ENCODE data around the gene IMMP2L. TPM values are rescaled to one million over a fixed set of nuclear protein-coding genes. Genes with fewer than 3 reads are reported as not detected.

The IMMP2L gene
- polyA plus RNA-seq, 1 donor: 21.0 TPM

GRCh38 chr7:110762546-110763225, 799.6 kb downstream of the IMMP2L start:
- peak; percentile 26 to 35 for DNase-seq
- Histone ChIP-seq H3K4me3 (ENCODE audit: low read length) (no peak overlapping the region), H3K9me3 (ENCODE audit: control insufficient read depth, low read depth, low read length) (no peaks in the 10 kb centered on the region), H3K4me1 (ENCODE audit: control insufficient read depth, insufficient read depth, low read length) (no peaks in the 10 kb centered on the region), H3K27ac (ENCODE audit: low read length) (no peak overlapping the region), H3K36me3 (ENCODE audit: control insufficient read depth, insufficient read depth, low read length) (no peaks in the 10 kb centered on the region), H3K27me3 (ENCODE audit: control insufficient read depth, insufficient read depth, low read length) (no peaks in the 10 kb centered on the region)
- whole genome bisulfite sequencing (ENCODE audit: insufficient coverage, low lambda C conversion rate): 73% methylated on average over 2 of the region's 2 CpGs

GRCh38 chr7:110760341-110760740, 802.0 kb downstream of the IMMP2L start:
- no peak for DNase-seq
- Histone ChIP-seq H3K27me3 (ENCODE audit: control insufficient read depth, insufficient read depth, low read length) (no peaks in the 10 kb centered on the region), H3K9me3 (ENCODE audit: control insufficient read depth, low read depth, low read length) (no peaks in the 10 kb centered on the region), H3K4me1 (ENCODE audit: control insufficient read depth, insufficient read depth, low read length) (no peaks in the 10 kb centered on the region), H3K27ac (ENCODE audit: low read length) (no peak overlapping the region), H3K4me3 (ENCODE audit: low read length) (no peak overlapping the region), H3K36me3 (ENCODE audit: control insufficient read depth, insufficient read depth, low read length) (no peaks in the 10 kb centered on the region)
- 92% methylated on average over 2 of the region's 2 CpGs for WGBS (ENCODE audit: insufficient coverage, low lambda C conversion rate)

GRCh38 chr7:110759069-110759468, 803.2 kb downstream of the IMMP2L start:
- H3K4me3 ChIP-seq (ENCODE audit: low read length): no peak overlapping the region
- no peaks in the 10 kb centered on the region for H3K27me3 ChIP-seq (ENCODE audit: control insufficient read depth, insufficient read depth, low read length)
- no peaks in the 10 kb centered on the region for H3K36me3 ChIP-seq (ENCODE audit: control insufficient read depth, insufficient read depth, low read length)
- H3K27ac ChIP-seq (ENCODE audit: low read length): no peak overlapping the region
- WGBS (ENCODE audit: insufficient coverage, low lambda C conversion rate): 69% methylated on average over 3 of the region's 4 CpGs
- no peaks in the 10 kb centered on the region for H3K4me1 ChIP-seq (ENCODE audit: control insufficient read depth, insufficient read depth, low read length)
- H3K9me3 ChIP-seq (ENCODE audit: control insufficient read depth, low read depth, low read length): no peaks in the 10 kb centered on the region
- no peak for DNase-seq

- H3K4me1 ChIP-seq (ENCODE audit: control insufficient read depth, insufficient read depth, low read length): no peaks in the 10 kb centered on the region
- WGBS (ENCODE audit: insufficient coverage, low lambda C conversion rate): 91% methylated on average over 4 of the region's 4 CpGs
- no peaks in the 10 kb centered on the region for H3K27me3 ChIP-seq (ENCODE audit: control insufficient read depth, insufficient read depth, low read length)
- DNase-seq: no peak
- no peak overlapping the region for H3K4me3 ChIP-seq (ENCODE audit: low read length)
- no peaks in the 10 kb centered on the region for H3K36me3 ChIP-seq (ENCODE audit: control insufficient read depth, insufficient read depth, low read length)
- no peaks in the 10 kb centered on the region for H3K9me3 ChIP-seq (ENCODE audit: control insufficient read depth, low read depth, low read length)
- H3K27ac ChIP-seq (ENCODE audit: low read length): no peak overlapping the region
Observed at GRCh38 chr7:110754649-110755048, 807.6 kb downstream of the IMMP2L start.

DNA sequence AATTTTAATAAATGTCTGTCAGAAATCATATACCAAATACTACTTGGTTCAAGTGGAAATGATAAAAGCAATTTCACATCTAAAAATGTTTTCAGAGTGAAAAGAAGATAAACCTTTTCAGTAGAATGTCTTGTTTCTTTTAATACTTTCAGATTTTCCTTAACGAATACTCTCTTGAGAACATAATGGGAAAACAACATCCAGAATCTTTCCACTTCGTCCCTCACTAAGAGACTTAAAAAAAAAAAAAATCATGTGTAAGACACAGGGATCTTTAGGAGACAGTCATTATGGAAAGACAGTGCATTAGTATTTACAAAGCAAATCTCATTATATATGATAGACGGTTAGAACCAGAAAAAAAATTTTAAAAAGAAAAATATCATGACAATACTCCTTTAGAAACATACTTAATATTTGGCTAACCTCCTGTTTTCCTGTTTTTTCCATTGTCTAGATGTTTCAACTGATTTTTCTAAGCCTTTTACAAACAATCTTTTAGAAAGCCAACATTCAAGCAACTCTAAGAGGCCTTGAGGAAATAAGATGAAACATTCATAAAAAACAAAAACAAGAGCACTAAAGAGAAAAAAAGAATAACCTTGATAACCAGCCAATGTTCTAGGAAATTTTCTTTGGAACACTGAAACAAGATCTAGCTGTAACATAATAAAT, 811.2 kb downstream of the IMMP2L start:
- DNase-seq: no peak
- 63% methylated on average over 2 of the region's 3 CpGs for WGBS (ENCODE audit: insufficient coverage, low lambda C conversion rate)
- H3K4me3 ChIP-seq (ENCODE audit: low read length): no peak overlapping the region
- no peaks in the 10 kb centered on the region for H3K4me1 ChIP-seq (ENCODE audit: control insufficient read depth, insufficient read depth, low read length)
- no peaks in the 10 kb centered on the region for H3K9me3 ChIP-seq (ENCODE audit: control insufficient read depth, low read depth, low read length)
- H3K36me3 ChIP-seq (ENCODE audit: control insufficient read depth, insufficient read depth, low read length): no peaks in the 10 kb centered on the region
- no peaks in the 10 kb centered on the region for H3K27me3 ChIP-seq (ENCODE audit: control insufficient read depth, insufficient read depth, low read length)
- H3K27ac ChIP-seq (ENCODE audit: low read length): no peak overlapping the region

GRCh38 chr7:110733221-110733620, 829.1 kb downstream of the IMMP2L start:
- no CpG with 5 or more reads among the region's 1 CpG for WGBS (ENCODE audit: insufficient coverage, low lambda C conversion rate)
- Histone ChIP-seq H3K9me3 (ENCODE audit: control insufficient read depth, low read depth, low read length) (no peaks in the 10 kb centered on the region), H3K4me1 (ENCODE audit: control insufficient read depth, insufficient read depth, low read length) (no peaks in the 10 kb centered on the region), H3K4me3 (ENCODE audit: low read length) (no peak overlapping the region), H3K27ac (ENCODE audit: low read length) (no peak overlapping the region), H3K36me3 (ENCODE audit: control insufficient read depth, insufficient read depth, low read length) (no peaks in the 10 kb centered on the region), H3K27me3 (ENCODE audit: control insufficient read depth, insufficient read depth, low read length) (no peaks in the 10 kb centered on the region)
- DNase-seq: no peak

DNA sequence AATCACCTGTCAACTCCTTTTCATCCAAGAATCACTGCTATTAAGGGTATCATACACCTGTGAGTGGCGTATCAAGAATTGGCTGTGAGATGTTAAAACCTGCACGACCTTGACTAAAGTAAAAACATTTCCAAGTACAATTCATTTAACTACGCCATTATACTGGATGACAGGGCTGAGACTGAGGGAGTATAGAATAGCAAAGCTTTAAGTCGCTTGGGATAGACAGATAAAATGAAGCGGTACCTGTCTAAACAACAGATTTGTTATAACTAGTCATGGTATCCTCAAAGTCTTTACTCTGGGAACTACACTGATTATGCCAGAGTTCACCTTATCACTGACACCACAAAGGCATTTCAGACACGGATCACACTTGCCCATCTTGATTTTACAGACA, 837.5 kb downstream of the IMMP2L start:
- Histone ChIP-seq H3K27me3 (ENCODE audit: control insufficient read depth, insufficient read depth, low read length) (no peaks in the 10 kb centered on the region), H3K9me3 (ENCODE audit: control insufficient read depth, low read depth, low read length) (no peaks in the 10 kb centered on the region), H3K4me3 (ENCODE audit: low read length) (no peak overlapping the region), H3K36me3 (ENCODE audit: control insufficient read depth, insufficient read depth, low read length) (no peaks in the 10 kb centered on the region), H3K4me1 (ENCODE audit: control insufficient read depth, insufficient read depth, low read length) (no peaks in the 10 kb centered on the region), H3K27ac (ENCODE audit: low read length) (no peak overlapping the region)
- no peak for DNase-seq
- 74% methylated on average over 3 of the region's 6 CpGs for WGBS (ENCODE audit: insufficient coverage, low lambda C conversion rate)

DNA sequence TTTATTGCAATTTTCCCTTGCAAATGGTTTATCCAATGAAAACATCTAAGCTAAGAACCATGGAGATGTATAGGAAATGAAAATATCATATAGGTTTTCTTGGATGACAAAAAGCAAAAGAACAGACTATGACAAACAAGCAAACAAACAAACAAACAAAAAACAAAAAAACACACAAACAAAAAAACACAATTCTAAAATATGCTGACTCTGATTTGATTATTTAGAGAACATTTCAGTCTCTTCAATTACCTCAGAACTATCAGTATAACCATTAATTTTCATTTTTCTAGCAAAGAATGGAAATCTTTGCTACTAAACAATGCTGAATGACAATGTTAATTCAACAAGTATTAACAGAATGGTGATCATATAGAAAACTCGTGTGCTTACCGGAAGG, 840.9 kb downstream of the IMMP2L start:
- Histone ChIP-seq H3K4me1 (ENCODE audit: control insufficient read depth, insufficient read depth, low read length) (no peaks in the 10 kb centered on the region), H3K27me3 (ENCODE audit: control insufficient read depth, insufficient read depth, low read length) (no peaks in the 10 kb centered on the region), H3K9me3 (ENCODE audit: control insufficient read depth, low read depth, low read length) (no peaks in the 10 kb centered on the region), H3K4me3 (ENCODE audit: low read length) (no peak overlapping the region), H3K36me3 (ENCODE audit: control insufficient read depth, insufficient read depth, low read length) (no peaks in the 10 kb centered on the region), H3K27ac (ENCODE audit: low read length) (no peak overlapping the region)
- 81% methylated on average over 2 of the region's 2 CpGs for WGBS (ENCODE audit: insufficient coverage, low lambda C conversion rate)
- DNase-seq: no peak

GRCh38 chr7:110720626-110721025, 841.7 kb downstream of the IMMP2L start:
- Histone ChIP-seq H3K9me3 (ENCODE audit: control insufficient read depth, low read depth, low read length) (no peaks in the 10 kb centered on the region), H3K4me3 (ENCODE audit: low read length) (no peak overlapping the region)
- WGBS (ENCODE audit: insufficient coverage, low lambda C conversion rate): no CpG with 5 or more reads among the region's 3 CpGs

GRCh38 chr7:110719741-110720140, 842.6 kb downstream of the IMMP2L start:
- DNase-seq: no peak
- no peak overlapping the region for H3K4me3 ChIP-seq (ENCODE audit: low read length)
- H3K27me3 ChIP-seq (ENCODE audit: control insufficient read depth, insufficient read depth, low read length): no peaks in the 10 kb centered on the region
- H3K27ac ChIP-seq (ENCODE audit: low read length): no peak overlapping the region
- no peaks in the 10 kb centered on the region for H3K9me3 ChIP-seq (ENCODE audit: control insufficient read depth, low read depth, low read length)
- no peaks in the 10 kb centered on the region for H3K36me3 ChIP-seq (ENCODE audit: control insufficient read depth, insufficient read depth, low read length)
- WGBS (ENCODE audit: insufficient coverage, low lambda C conversion rate): 94% methylated on average over 2 of the region's 3 CpGs
- H3K4me1 ChIP-seq (ENCODE audit: control insufficient read depth, insufficient read depth, low read length): no peaks in the 10 kb centered on the region

More at GRCh38 chr7:110720626-110721025, 841.7 kb downstream of the IMMP2L start:
- DNase-seq: no peak
- no peaks in the 10 kb centered on the region for H3K36me3 ChIP-seq (ENCODE audit: control insufficient read depth, insufficient read depth, low read length)
- no peaks in the 10 kb centered on the region for H3K4me1 ChIP-seq (ENCODE audit: control insufficient read depth, insufficient read depth, low read length)
- no peaks in the 10 kb centered on the region for H3K27me3 ChIP-seq (ENCODE audit: control insufficient read depth, insufficient read depth, low read length)
- H3K27ac ChIP-seq (ENCODE audit: low read length): no peak overlapping the region
